GM12801 (cell line): ENCODE data around the gene AFF2.

Experiments
- TF ChIP-seq, protein P1 (sequence below): IDR thresholded peaks from one replicate; pipeline ENCODE4 v1.5.1; 2011; ENCODE audit warnings: control low read depth; ENCODE audit not compliant: insufficient read length; ENCODE audit errors: extremely low read depth

AFF2 gene

GRCh38 chrX:148552775-148553174, 52.4 kb downstream of the AFF2 start:
- TF ChIP-seq, protein P1, sequence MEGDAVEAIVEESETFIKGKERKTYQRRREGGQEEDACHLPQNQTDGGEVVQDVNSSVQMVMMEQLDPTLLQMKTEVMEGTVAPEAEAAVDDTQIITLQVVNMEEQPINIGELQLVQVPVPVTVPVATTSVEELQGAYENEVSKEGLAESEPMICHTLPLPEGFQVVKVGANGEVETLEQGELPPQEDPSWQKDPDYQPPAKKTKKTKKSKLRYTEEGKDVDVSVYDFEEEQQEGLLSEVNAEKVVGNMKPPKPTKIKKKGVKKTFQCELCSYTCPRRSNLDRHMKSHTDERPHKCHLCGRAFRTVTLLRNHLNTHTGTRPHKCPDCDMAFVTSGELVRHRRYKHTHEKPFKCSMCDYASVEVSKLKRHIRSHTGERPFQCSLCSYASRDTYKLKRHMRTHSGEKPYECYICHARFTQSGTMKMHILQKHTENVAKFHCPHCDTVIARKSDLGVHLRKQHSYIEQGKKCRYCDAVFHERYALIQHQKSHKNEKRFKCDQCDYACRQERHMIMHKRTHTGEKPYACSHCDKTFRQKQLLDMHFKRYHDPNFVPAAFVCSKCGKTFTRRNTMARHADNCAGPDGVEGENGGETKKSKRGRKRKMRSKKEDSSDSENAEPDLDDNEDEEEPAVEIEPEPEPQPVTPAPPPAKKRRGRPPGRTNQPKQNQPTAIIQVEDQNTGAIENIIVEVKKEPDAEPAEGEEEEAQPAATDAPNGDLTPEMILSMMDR: no peak

DNA sequence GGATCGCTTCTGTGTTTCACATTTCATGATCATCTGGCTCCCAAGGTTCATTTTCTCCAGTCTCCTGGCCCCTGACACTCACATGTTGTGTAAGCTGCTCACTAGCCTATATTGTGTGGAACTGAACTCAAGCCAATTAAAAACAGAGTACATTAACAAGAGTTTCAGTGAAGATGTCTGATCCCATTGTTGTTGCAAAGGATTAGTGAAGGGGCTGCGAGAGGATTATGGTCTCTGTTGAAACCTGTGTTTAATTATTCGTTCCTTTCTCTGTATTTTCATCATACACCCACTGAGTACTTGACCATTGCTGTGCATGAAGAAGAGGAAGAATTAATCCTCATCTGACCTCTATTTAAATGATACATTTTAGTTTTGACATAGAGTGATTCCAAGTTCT, 54.7 kb downstream of the AFF2 start:
- TF ChIP-seq, protein P1: no peak

GRCh38 chrX:148555571-148556243, 55.3 kb downstream of the AFF2 start:
- TF ChIP-seq, protein P1: no peak

DNA sequence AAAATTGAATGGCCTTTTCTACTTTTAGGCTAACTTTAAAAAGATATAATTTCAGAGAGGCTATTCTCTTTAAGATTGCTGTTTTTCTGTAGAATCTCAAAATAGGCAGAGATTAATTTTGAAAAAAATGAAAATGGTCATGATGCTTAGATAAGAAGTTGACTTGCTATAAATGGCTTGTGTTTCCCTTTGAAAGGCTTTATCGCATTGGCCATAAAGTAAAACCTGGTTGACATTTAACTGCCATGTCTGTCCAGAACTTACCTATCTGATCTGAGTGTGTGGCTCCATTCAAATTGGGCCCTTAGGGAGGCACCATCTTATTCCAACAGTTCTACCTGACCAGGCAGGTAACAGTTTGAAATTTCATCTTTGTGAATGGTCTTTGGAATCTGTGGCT, 56.1 kb downstream of the AFF2 start:
- TF ChIP-seq, protein P1: no peak

DNA sequence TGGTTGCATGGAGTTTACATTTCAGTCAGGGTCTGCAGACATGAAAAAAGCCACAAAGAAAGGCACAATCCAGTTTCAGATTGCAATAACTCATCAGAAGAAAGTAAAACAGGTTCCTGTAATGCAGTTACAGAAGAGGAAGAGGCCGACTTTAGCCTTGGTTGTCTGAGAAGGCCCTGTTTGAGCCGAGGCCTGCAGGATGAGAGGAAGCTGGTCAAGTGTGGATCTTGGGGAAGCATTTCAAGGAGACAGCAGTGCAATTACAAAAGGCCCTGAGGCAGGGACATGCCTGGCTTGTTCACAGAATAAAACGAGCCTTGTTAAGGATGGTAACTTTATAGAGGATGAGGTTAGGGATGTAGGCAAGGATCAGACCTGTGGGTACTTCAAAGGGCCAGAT, 62.4 kb downstream of the AFF2 start:
- TF ChIP-seq, protein P1: no peak

- TF ChIP-seq, protein P1: no peak
Measured at GRCh38 chrX:148567229-148567628, 66.8 kb downstream of the AFF2 start.

GRCh38 chrX:148567779-148568178, 67.4 kb downstream of the AFF2 start:
- TF ChIP-seq, protein P1: no peak

DNA sequence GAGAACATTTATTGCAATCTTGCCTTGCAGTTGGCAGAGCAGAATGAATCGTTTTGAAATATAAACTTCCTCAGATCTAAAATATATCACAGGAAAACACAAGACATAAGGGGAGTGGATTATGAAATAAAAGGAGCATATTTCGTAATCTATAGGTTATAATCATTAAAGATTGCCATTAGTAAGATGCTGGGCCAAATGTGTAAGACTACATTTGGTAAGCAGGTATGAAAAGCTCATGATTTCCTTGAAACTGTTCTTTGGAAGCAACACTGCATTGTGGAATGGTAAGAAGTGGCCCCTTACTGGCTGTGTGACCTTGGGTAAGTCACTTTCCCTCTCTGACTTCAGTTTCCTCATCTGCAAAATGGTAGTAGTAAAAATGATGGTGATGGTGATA, 68.3 kb downstream of the AFF2 start:
- TF ChIP-seq, protein P1: no peak
